IPS DF 19.7 (cell line): ENCODE measurements around the gene XPNPEP3.
A peak's percentile ranks its signal among the peaks of the same experiment; 100 is the strongest.

ENCODE experiments used
- DNase-seq: peaks from one replicate; pipeline ENCODE4 v3.0.0-alpha.2; 2013; ENCODE audit warnings: low read depth, low spot score

Gene XPNPEP3

DNA sequence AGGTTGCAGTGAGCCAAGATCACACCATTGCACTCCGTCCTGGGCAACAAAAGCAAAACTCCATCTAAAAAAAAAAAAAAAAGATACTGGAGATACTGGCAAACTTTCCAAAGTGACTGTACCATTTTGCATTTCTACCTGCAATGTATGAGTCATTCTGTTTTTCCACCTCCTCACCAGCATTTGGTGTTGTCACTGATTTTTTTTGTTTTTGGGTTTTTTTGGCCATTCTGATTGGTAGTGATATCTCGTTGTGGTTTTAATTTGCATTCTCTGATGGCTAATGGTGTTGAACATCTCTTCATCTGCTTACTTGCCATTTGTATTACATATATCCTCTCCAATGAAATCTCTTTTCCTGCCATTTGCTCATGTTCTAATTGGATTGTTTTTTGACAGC lies 82.3 kb downstream of the XPNPEP3 start:
- DNase-seq: no peak

- peak; percentile 93 for DNase-seq
Observed at GRCh38 chr22:40950962-40951794, 94.2 kb downstream of the XPNPEP3 start, which contains the start of gene RBX1. Gene RBX1 (plus strand): TSS chr22:40951378. CDS start chr22:40951399, 21 bp downstream.

DNA sequence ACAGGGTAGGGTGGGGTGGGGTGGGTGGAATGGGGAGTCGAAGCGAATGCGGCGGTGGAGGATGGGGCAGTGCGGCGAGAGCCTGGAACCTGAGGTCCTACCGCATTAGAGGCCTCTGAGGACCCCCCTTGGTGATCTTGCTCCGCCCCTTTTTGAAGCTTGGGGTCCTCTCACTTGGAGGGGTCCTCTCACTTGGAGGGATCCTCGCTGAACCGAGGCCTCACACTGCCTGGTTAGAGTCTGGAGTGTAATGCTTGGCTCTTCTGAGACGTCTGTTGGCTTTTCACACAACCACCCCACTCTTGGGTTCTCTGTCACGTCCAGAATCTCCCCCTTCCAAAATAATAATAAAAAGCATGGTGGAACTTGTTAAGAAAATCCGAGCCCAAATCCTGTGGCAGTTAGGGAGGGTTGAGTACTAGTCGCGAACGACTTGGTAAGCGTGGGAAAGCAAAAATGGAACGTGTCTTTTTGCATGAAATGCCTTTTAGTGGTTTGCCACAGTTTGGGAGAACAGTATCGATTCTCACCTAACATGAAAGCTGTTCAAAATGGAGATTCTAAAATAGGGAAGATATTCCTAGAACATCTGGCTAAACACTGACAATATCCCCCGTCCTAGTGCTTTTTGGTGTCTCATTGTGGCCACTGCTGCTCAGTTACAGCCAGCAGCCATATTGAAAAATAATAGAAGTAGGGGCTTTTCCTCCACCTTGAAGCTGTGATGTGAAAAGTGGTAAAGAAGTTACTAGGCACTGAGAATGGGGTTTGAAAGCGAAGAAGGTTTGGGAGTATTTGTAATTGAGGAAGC lies 95.1 kb downstream of the XPNPEP3 start:
- no peak for DNase-seq

GRCh38 chr22:40953471-40953870 lies 96.5 kb downstream of the XPNPEP3 start:
- no peak for DNase-seq

- DNase-seq: no peak
Observed at GRCh38 chr22:40954113-40954512, 97.2 kb downstream of the XPNPEP3 start.

DNA sequence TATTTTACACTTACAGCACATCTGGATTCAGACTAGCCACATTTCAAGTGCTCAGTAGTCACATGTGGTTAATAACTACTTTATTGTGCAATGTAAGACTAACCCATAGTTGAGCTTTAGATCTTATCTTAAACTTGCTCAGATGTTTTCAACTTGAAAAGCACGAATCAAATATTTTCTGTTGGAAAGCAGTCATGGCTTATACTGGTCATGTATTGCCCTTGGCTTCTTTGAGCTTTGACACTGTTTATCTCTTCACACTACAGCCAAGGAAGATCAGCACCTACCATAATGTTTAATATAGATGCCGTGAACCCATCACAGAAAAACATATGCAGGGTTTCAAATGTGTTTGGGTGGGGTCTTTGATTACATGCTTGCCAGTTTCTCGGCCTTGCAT lies 98.6 kb downstream of the XPNPEP3 start:
- DNase-seq: no peak

- no peak for DNase-seq
Observed at GRCh38 chr22:40957601-40958000, 100.7 kb downstream of the XPNPEP3 start.

GRCh38 chr22:40958299-40958698 lies 101.4 kb downstream of the XPNPEP3 start:
- DNase-seq: no peak

- no peak for DNase-seq
Observed at GRCh38 chr22:40960145-40960544, 103.2 kb downstream of the XPNPEP3 start.

DNA sequence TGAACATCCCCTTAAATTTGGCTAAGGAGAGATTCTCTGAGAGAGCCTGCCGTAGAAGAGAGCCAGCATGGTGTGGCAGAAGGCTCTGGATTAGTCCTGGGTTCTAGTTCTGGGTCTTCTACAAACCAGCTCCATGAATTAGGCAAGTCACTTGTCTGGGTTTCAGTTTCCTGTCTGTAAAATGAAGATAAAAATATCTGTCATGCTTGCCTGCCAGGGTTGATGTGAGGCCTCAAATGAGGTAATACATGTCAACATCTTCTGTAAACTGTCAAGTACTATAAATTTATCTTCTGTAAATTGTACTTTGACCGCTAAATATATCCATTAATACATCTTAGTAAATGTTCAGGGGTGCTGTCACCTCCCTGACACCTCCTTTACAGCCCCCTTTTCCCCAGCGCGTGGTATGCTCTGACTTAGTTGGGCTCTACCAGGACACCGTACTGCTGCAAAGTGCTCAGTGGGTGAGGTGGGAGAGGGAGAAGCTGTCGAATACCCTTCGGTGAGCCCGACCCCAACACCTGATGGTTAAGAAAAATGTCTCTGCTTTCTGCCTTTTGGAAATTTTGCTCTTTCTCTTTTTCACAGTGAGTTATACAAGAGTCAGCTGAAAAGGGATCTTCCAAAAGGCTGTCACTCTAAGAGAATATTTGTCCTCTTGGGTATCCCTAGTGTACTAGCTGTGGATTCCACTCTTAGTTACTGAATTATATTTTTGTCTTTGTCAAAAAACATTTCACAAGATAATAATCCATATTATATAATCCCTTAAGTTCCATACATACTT lies 109.2 kb downstream of the XPNPEP3 start:
- DNase-seq: no peak

- no peak for DNase-seq
Observed at GRCh38 chr22:40966726-40967085, 109.8 kb downstream of the XPNPEP3 start.

DNA sequence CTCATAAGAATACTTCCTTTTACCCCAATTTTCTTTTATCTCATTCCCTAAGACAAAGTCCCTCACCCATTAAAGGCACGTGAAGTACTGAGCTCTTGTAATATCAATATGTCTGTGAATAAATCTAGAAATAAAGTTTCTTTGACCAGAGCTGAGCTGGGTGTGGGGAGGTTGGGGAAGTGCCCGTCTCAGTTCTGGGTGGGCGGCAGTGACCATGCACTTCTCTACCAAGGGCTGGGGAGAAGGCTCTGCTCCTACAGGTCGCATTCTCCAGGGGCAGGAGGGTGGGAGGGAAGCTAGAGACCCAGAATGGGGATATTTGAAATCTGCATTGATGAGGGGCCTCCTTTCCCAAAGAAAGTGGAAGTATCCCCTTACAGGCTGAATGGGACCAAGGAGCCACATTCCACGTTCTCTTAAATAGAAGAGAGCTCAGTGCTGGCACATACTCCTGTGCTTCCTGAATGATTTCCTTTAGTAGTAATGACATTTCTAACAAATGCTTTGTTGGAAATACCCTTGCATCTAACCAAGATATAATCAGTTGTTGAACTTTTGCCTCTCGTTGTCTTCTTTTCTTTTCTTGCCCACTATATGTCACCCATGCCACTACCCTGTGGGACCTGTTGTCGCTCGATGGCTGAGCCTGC lies 110.3 kb downstream of the XPNPEP3 start:
- no peak for DNase-seq

GRCh38 chr22:40972587-40972986 lies 115.6 kb downstream of the XPNPEP3 start:
- no peak for DNase-seq

GRCh38 chr22:40973144-40973543 lies 116.2 kb downstream of the XPNPEP3 start:
- no peak for DNase-seq

DNA sequence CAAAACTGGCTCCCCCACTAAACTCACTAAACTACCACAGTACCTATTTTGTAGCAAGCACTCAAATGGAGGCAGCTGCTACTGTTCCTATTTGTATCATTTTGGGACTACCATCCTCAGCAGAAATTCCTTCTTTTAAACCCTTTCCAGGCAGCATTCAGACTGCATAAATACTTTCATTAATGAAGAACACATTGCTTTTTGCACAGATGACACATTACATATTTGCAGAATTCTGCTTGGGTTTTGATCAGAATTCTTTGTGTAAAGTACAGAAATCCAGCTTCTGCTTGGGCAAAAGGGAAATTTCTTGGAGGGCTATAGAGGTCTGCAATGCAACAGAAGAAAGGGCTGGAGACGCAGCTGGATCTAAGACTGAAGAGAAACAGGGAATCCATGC lies 118.4 kb downstream of the XPNPEP3 start:
- no peak for DNase-seq

DNA sequence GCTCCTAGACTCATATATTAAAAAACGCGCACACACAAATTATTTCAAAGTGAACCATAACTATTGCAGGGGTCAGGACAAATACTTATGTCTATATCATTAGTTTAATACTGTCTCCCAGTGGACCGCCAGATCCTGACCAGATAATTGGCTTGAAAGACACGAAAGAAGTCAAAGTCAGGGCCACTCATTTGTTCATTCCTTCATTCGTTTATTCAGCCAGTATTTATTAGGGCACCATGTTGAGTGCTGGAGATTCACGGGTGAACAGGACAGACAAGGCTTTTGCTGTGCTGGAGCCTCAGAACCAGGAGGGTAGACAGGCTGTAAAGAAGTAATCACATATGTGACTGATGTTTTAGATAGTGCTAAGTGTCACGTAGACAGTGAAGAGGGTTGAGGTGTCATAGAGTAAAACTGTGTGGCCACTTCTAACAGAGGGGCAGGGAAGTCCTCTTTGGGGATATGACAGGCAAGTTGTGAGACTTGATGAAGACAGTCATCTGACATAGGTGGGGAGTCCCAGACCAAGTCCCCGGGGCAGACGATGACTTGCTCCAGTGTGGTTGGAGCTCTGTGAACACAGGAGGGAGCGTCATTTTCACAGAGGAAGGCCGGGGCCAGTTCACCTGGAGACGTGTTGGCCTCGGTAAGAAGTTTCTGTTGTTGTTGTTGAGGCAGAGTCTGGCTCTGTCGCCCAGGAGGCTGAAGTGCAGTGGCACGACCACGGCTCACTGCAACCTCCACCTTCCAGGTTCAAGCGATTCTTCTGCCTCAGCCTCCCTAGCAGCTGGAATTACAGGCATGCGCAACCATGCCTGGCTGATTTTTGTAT lies 120.1 kb downstream of the XPNPEP3 start:
- no peak for DNase-seq

DNA sequence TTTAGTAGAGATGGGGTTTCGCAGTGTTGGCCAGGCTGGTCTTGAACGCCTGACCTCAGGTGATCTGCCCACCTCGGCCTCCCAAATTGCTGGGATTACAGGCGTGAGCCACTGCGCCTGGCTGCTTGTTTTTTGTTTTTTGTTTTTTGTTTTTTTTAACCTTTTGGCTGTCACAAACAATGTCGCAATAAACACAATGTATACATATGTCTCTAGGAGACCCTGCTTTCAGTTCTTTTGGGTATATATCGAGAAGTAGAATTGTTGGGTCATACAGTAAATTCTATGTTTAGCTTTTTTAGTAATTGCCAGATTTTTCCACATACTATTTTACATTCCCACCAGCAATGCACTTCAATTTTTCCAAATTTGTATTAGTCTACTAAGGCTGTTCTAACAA lies 122.2 kb downstream of the XPNPEP3 start:
- DNase-seq: no peak

- no peak for DNase-seq
Observed at GRCh38 chr22:40979871-40980270, 122.9 kb downstream of the XPNPEP3 start.
